Psoas muscle (tissue), 8 donors: Measurements from ENCODE around the gene PPP2R5B. TPM values are rescaled to one million over a fixed set of nuclear protein-coding genes. Genes with fewer than 3 reads are reported as not detected.

Source experiments
- ATAC-seq, 4 donors: fragments of 200-7000 bp; cut with Tn5 transposase; one replicate each; pipeline ENCODE4 v1.9.1; 2020; ENCODE audit warnings: moderate library complexity in 3 of 4, mild to moderate bottlenecking in 2 of 4
- DNase-seq, 2 donors: peaks; one replicate each; pipeline ENCODE4 v3.0.0-alpha.2; 2020
- H3K27ac ChIP-seq: fragments of 200-600 bp; one replicate; pipeline ENCODE4 v1.8.0; 2022
- H3K27me3 ChIP-seq, 3 donors: fragments of 200-600 bp in 1 of 3; one replicate each; pipeline versions ENCODE4 v1.6.1 to v1.8.0; 2013 to 2022; ENCODE audit warnings: low read length in 2 of 3, mild to moderate bottlenecking in 2 of 3, moderate library complexity in 1 of 3; ENCODE audit not compliant: insufficient read depth in 3 of 3
- H3K36me3 ChIP-seq, 2 donors: fragments of 200-600 bp in 1 of 2; one replicate each; pipeline versions ENCODE4 v1.6.1 to v1.8.0; 2013 to 2022; ENCODE audit warnings: low read depth in 1 of 2, mild to moderate bottlenecking in 1 of 2, moderate library complexity in 1 of 2; ENCODE audit not compliant: insufficient read depth in 1 of 2
- H3K4me1 ChIP-seq: fragments of 200-600 bp; one replicate; pipeline ENCODE4 v1.8.0; 2022
- H3K4me3 ChIP-seq: fragments of 200-600 bp; one replicate; pipeline ENCODE4 v1.8.0; 2022; ENCODE audit warnings: mild to moderate bottlenecking
- H3K9me3 ChIP-seq: fragments of 200-600 bp; one replicate; pipeline ENCODE4 v1.8.0; 2022
- WGBS, 3 donors: extraction: QIAGEN DNeasy Blood & Tissue Kit; methylation state at CpG; one replicate each; pipeline versions ENCODE4 v1.1.6 to v1.1.7; 2013; 5-methylcytosine and 5-hydroxymethylcytosine counted together
- intact Hi-C, 2 donors: fragments of 100-400 bp; cut with DNase I; formaldehyde crosslinking; loops; one replicate each; pipeline versions ENCODE4 v1.11.0 to v1.14.2; 2022
- polyA plus RNA-seq, 3 donors: library from polyadenylated mRNA; stranded (reverse); fragments of 200-250 nt; gene quantifications; one replicate each; pipeline ENCODE4 v1.2.3, GENCODE V29; 2013
- total RNA-seq, 4 donors: library from RNA; stranded (reverse); fragmentation: NEBNext Ultra II Directional in 2 of 4; extraction: Animal tissue kit (Norgen Biotek cat#: 25700) in 2 of 4; gene quantifications; one replicate each; pipeline versions ENCODE4 v1.2.1 to v1.2.4, GENCODE V29; 2021 to 2023
- TF ChIP-seq, protein P1 (sequence below): fragments of 200-600 bp; IDR thresholded peaks from one replicate; pipeline ENCODE4 v1.8.0; 2022; ENCODE audit warnings: antibody characterized with exemption
- donor health status: healthy with polysubstance abuse.
- donor health status: DM: no; HTN: no; CAD: no; lungs with moderate emphysema.
- donor health status: Bipolar disorder and iron deficiency.
- donor health status: healthy.
- donor health status: DM: yes; HTN: yes; CAD: no.
- donor health status: DM: no; HTN: no; CAD: no.
- donor health status: DM: no; HTN: no; CAD: no.
- donor health status: DM: yes; HTN: yes; CAD: no.

Gene PPP2R5B
- total and polyA plus RNA-seq, 7 donors, result 13.2 to 36.1 (median 17.2) TPM

DNA sequence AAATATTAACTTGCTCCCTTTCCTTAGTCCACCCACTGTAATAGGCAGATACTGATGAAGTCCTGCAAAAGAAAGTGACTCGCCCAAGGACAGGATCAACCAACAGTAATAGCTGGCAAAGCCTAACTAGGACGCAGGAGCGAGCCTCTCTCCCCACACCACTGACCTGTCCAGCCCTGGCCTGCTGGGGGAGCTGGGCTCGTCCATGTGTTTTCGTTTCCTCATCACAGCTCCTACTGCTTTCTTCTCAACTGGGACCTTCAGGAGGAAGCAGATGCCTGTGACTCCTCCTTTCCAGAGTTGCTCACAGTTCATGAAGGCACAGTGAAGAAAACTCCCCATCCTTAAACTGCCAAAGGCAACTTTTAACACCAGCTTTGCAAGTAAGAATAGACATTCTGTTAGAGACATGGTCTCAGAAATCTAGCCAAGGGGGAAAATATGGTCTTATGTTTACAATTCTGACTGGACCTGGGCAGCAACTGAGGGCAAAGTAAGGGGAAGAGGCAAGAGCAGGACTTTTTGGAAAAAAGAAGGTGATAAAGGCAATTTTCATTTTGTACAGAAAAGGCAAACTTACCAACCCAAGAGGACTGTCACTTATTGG, 22.8 kb downstream of the PPP2R5B start:
- 45 to 49% (median 47%) methylated on average over 5 of the region's 5 CpGs for WGBS, 3 donors
- ATAC-seq, result no peak

GRCh38 chr11:64951529-64951928, 27.0 kb downstream of the PPP2R5B start:
- no peaks in the 10 kb centered on the region for H3K4me1 ChIP-seq
- ATAC-seq, result no peak
- H3K4me3 ChIP-seq, result no peak overlapping the region
- H3K9me3 ChIP-seq, result no peaks in the 10 kb centered on the region
- DNase-seq, result no peak
- H3K36me3 ChIP-seq, result no peaks in the 10 kb centered on the region
- WGBS, 3 donors, result 62 to 74% (median 69%) methylated on average over 4 of the region's 4 CpGs
- intact Hi-C loops, result no loop called here
- H3K27me3 ChIP-seq, result peaks cover 0 to 8% (median 0%) of the 10 kb centered on the region in 3 donors
- TF ChIP-seq, protein P1, sequence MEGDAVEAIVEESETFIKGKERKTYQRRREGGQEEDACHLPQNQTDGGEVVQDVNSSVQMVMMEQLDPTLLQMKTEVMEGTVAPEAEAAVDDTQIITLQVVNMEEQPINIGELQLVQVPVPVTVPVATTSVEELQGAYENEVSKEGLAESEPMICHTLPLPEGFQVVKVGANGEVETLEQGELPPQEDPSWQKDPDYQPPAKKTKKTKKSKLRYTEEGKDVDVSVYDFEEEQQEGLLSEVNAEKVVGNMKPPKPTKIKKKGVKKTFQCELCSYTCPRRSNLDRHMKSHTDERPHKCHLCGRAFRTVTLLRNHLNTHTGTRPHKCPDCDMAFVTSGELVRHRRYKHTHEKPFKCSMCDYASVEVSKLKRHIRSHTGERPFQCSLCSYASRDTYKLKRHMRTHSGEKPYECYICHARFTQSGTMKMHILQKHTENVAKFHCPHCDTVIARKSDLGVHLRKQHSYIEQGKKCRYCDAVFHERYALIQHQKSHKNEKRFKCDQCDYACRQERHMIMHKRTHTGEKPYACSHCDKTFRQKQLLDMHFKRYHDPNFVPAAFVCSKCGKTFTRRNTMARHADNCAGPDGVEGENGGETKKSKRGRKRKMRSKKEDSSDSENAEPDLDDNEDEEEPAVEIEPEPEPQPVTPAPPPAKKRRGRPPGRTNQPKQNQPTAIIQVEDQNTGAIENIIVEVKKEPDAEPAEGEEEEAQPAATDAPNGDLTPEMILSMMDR, result no peak
- no peak overlapping the region for H3K27ac ChIP-seq

More for the DNA sequence above, 22.8 kb downstream of the PPP2R5B start:
- no peaks in the 10 kb centered on the region for H3K36me3 ChIP-seq
- no peaks in the 10 kb centered on the region for H3K4me1 ChIP-seq
- intact Hi-C loops, result no loop called here
- no peak overlapping the region for H3K27ac ChIP-seq
- no peak overlapping the region for H3K4me3 ChIP-seq
- TF ChIP-seq, protein P1, result no peak
- no peak for DNase-seq
- no peaks in the 10 kb centered on the region for H3K9me3 ChIP-seq
- no peaks in the 10 kb centered on the region for H3K27me3 ChIP-seq

- Histone ChIP-seq H3K27me3 (peaks cover 0 to 8% (median 0%) of the 10 kb centered on the region in 3 donors), H3K4me1 (no peaks in the 10 kb centered on the region), H3K4me3 (no peak overlapping the region), H3K27ac (no peak overlapping the region), H3K36me3 (no peaks in the 10 kb centered on the region), H3K9me3 (no peaks in the 10 kb centered on the region)
- 45 to 59% (median 52%) methylated on average over 5 of the region's 5 CpGs for WGBS, 3 donors
- TF ChIP-seq, protein P1, result no peak
- intact Hi-C loops, result no loop called here
- DNase-seq (no peak), ATAC-seq (no peak)
Observed at GRCh38 chr11:64954201-64954600, 29.7 kb downstream of the PPP2R5B start.

GRCh38 chr11:64959498-64959897, 35.0 kb downstream of the PPP2R5B start:
- 60 to 68% (median 61%) methylated on average over 3 of the region's 3 CpGs for WGBS, 3 donors
- no peaks in the 10 kb centered on the region for H3K36me3 ChIP-seq
- no peak overlapping the region for H3K4me3 ChIP-seq
- H3K27ac ChIP-seq, result no peak overlapping the region
- TF ChIP-seq, protein P1, result no peak
- no peak for DNase-seq
- no peaks in the 10 kb centered on the region for H3K4me1 ChIP-seq
- H3K9me3 ChIP-seq, result no peaks in the 10 kb centered on the region
- peaks cover 0 to 11% (median 2%) of the 10 kb centered on the region in 3 donors for H3K27me3 ChIP-seq
- intact Hi-C loops, result no loop called here
- ATAC-seq, result no peak

DNA sequence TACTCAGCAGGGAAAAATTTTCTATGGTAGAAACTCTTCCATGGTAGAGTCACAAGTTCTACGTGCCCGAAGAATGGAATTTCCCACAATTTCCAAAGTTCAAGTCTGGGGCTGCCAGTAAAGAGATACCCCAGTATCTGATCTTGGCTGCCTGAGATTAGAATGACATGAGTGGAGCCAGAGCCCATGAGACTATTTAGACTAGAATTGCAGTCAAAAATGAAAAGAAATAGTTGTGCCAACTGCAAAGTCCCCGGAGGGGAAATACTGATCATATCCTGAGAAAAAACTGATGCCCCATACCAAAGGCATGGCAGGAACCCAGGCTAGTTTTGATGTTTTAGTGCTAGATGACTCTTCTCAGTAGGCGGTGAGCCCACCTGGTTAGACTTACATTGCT, 36.2 kb downstream of the PPP2R5B start:
- H3K27ac ChIP-seq, result no peak overlapping the region
- WGBS, 3 donors, result 23 to 30% (median 29%) methylated on average over 4 of the region's 4 CpGs
- no peaks in the 10 kb centered on the region for H3K9me3 ChIP-seq
- no peak overlapping the region for H3K4me3 ChIP-seq
- no peaks in the 10 kb centered on the region for H3K36me3 ChIP-seq
- ATAC-seq (no peak), DNase-seq (no peak)
- peaks cover 0 to 7% (median 2%) of the 10 kb centered on the region in 3 donors for H3K27me3 ChIP-seq
- intact Hi-C loops, result no loop called here
- no peaks in the 10 kb centered on the region for H3K4me1 ChIP-seq
- TF ChIP-seq, protein P1, result no peak
